ENCODE data around the gene TINAGL1.

DNA sequence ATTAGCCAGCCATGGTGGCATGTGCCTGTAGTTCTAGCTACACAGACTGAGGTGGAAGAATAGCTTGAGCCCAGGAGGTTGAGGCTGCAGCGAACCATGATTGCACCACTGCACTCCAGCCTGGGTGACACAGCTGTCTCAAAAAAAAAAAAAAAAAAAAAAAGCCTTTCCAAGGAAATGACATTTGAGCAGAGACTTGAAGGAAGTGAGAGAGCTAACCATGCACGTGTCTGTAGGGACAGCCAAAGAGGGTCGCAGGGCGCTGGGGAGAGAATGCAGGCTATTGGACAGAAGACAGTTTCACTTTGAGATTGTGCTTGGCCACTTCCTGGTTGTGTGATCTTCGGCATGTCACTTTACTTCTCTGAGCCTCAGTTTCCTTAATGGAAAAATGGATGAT, 48.0 kb downstream of the TINAGL1 start:
- TF ChIP-seq CTCF (IDR thresholded peaks at IDR 0.05): no peak
- no peak for TF ChIP-seq POLR2AphosphoS5 (IDR thresholded peaks at IDR 0.05)
- TF ChIP-seq POLR2A (IDR thresholded peaks at IDR 0.05): no peak
- no peak for TF ChIP-seq EP300 (IDR thresholded peaks at IDR 0.05)
